ENCODE measurements around the gene METTL3.
"Not testable (repeated sequence)": the region's sequence is repeated elsewhere in the genome, so short reads cannot be mapped to it uniquely, and the experiment has no call there.

METTL3 gene

GRCh38 chr14:21510735-21511657 lies at the start of gene METTL3:
METTL3 (minus strand) TSS chr14:21511340; CDS start chr14:21511223, 117 bp downstream.
- DNase-seq = peak; percentile 89 to 96

- DNase-seq = no peak
These were observed 47.6 kb upstream of the METTL3 start for GRCh38 chr14:21558703-21559170.

- DNase-seq = peak; percentile 80 to 89
These were observed 46.2 kb upstream of the METTL3 start for GRCh38 chr14:21557084-21557901.

GRCh38 chr14:21556378-21557083 lies 45.4 kb upstream of the METTL3 start:
- DNase-seq = no peak

- DNase-seq = no peak
These were observed 42.1 kb upstream of the METTL3 start for GRCh38 chr14:21553266-21553665.

- not testable (repeated sequence) for DNase-seq
These were observed 33.4 kb upstream of the METTL3 start for GRCh38 chr14:21544588-21544987.

- DNase-seq = no peak
These were observed 32.8 kb upstream of the METTL3 start for GRCh38 chr14:21543963-21544362.

GRCh38 chr14:21543521-21543960 lies 32.4 kb upstream of the METTL3 start:
- DNase-seq = peak; percentile 22 to 32

GRCh38 chr14:21541413-21542074 lies 30.4 kb upstream of the METTL3 start:
- DNase-seq = no peak

- DNase-seq = no peak
These were observed 28.2 kb upstream of the METTL3 start for GRCh38 chr14:21539189-21539940.

GRCh38 chr14:21537090-21537424 lies 25.9 kb upstream of the METTL3 start:
- DNase-seq = no peak

GRCh38 chr14:21536418-21537089 lies 25.4 kb upstream of the METTL3 start:
- no peak for DNase-seq

- no peak for DNase-seq
These were observed 24.6 kb upstream of the METTL3 start for GRCh38 chr14:21535545-21536417.

GRCh38 chr14:21534576-21534975 lies 23.4 kb upstream of the METTL3 start:
- DNase-seq = no peak

GRCh38 chr14:21533294-21533693 lies 22.2 kb upstream of the METTL3 start:
- DNase-seq = no peak

GRCh38 chr14:21529515-21529914 lies 18.4 kb upstream of the METTL3 start:
- no peak for DNase-seq

- peak in 1 of 2 experiments; percentile 17 for DNase-seq
These were observed 17.5 kb upstream of the METTL3 start for GRCh38 chr14:21528381-21529348.

GRCh38 chr14:21527318-21527679 lies 16.2 kb upstream of the METTL3 start:
- no peak for DNase-seq
